ENCODE results near the gene CHAC1. TPM values are rescaled to one million over a fixed set of nuclear protein-coding genes. Genes with fewer than 3 reads are reported as not detected.
"Not testable (repeated sequence)": the region's sequence is repeated elsewhere in the genome, so short reads cannot be mapped to it uniquely, and the experiment has no call there.

Gene CHAC1
- polyA plus RNA-seq, 12 donors = 1.1 to 5.3 (median 2.4) TPM; not detected in 2

DNA sequence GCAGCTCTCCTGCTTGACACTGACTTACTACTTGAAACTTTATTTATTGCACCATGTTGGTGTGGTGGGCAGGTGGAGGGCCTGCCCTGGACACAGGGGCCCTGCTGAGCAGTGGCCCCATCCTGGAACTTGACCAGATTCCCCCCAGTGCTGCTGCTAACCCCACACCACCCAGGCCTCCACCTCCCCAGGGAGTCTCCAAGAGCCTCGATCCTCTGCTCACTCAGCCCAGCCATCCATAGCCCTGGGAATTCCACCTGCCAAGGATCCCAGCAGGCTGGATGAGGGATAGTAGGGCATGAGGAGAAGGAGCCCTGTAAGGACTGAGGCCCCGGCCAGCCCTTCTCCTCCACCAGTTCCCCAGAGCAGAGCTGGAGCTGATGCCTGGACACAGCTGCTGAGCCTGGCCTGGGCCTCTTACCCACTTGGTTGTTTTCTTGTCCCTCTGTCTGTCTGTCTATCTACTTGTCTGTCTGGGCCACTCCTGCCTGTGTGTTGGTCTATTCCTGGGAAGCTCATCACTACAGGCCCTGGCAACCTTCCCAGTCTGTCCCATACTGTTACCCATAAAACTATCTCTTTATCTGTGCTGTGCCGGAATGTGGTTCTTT, 2.8 kb downstream of the CHAC1 start:
- no peak for DNase-seq

DNA sequence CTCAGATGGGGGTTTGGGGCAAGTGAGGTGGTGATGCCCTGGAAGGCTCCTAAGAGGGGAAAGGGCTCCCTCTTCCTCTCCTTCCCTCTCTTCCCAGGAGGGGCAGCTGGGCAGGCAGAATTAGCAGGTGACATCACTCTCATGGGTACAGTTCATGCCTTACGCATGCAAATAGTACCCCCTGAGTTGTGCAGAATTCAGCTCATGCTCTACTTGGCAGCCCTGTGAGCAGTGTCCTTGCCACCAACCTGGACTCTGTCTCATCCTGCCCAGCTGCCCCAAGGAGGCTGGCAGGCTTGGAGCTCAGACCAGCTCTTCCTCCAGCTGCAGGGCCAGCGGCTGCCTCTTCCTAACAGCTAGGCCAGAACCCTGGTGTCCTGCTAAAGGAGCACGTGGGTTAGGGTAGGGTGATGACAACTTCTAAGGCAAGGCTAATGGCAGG, 3.3 kb downstream of the CHAC1 start:
- no peak for DNase-seq

DNA sequence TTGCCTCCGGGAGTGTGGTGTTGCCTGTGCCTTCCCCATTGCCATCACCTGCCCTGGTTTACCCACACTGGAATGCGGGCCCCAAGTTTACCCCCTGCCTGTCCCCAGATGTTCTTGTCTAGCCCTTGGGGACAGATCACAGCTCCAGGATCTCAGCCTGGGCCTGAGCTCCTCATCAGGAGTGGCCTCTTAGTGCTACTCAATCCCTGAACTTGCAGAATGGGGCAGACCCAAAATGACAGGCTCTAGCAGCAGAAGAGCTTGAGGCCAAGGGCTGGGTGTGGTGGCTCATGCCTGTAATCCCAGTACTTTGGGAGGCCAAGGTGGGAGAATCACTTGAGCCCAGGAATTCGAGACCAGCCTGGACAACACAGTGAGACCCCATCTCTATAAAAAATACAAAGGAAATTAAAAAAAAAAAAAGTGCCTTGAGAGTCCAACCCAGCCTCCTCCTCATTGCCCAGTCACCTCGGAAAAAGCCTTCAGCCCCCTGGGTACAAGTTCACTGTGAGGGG, 3.8 kb downstream of the CHAC1 start:
- no peak for DNase-seq

DNA sequence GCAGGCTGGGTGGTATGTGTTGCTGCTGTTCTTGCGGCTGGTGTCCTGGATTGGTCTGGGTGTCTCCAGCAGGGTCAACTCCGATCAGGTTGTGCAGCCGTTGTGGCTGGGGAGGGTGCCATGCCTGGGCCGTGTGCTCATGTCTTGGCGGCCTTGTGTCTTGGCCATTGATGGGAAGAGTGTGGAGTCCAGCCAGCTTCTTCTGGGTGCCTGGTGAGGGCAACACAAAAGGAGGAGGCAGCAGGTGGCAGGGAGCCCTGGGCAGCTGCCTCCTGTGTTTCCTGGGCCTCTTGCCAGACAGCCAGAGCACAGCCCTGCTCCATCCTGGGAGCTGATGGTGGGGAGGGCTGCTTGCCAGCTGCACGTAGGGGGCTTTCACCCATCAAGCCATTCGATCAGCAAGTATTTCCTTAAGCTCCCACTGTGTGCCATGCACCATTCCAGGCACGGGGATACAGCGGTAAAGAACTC, 4.3 kb downstream of the CHAC1 start:
- peak; percentile 42 for DNase-seq

DNA sequence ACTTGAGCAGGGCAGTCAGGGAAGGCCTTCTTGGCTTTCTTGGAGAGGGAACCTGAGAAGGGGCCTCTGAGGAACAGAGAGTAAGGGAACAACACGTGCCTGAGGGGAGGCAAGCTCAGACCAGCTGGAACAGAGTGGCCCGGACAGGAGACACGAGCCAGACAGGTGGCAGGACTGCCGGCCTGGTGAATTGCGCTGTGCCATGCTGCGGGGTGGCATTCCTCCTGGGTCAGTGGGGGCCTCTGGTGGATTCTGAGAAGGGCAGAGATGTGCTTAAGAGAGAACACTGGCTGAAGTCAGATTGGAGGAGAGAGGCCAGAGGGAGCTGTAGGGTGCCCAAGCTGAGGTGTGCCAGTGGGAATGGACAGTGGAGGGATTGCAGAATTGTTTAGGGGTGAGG, 4.9 kb downstream of the CHAC1 start:
- no peak for DNase-seq

DNA sequence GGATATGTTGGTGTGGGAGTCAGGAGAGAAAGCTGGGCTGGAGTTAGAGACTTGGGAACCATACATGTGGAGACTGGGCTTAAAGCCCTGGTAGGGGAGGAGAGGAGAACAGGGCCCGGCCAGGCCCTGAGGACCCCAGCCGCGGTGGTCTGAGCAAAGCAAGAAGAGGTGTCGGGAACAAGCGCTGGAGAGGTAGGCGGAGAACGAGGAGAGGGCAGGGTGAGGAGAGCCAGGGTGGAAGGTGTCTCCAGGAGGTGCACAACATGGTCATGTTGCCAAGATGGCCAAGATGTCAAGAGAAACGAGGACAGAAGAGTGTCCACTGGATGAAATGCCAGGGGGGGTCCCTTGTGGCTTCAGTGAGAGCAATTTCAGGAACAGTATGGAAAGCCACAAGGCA, 5.5 kb downstream of the CHAC1 start:
- DNase-seq = no peak

DNA sequence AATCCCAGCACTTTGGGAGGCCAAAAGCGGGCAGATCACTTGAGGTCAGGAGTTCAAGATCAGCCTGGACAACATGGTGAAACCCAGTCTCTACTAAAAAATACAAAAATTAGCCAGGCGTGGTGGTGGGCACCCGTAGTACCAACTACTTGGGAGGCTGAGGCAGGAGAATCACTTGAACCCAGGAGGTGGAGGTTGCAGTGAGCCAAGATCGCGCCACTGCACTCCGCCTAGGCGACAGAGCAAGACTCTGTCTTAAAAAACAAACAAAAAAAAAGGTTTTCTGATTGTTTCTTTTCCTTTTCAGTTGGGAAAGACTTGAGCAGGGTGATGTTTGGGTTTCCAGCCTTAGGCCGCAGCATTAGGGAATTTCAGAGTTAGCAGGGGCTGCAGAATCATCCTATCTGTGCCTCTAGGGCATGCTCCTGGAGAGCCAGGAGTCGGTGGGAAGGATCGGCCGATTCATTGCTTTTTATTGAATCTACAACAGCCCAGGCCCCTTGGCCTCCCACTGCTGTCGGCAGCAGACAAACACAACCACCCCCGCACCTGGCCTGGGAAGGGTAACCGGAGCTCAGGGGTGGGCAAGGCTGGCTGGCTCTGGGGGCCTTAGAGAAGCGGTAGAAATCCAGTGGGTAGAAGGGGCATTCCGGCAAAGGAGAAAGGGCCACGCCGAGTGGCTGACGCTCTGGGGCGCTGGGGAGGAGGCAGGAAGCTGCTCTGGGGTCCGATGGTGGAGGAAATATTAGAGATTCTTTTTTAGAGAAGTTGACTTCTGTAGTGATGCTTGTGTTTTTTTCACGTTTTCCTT, 6.3 kb downstream of the CHAC1 start:
- DNase-seq = no peak

DNA sequence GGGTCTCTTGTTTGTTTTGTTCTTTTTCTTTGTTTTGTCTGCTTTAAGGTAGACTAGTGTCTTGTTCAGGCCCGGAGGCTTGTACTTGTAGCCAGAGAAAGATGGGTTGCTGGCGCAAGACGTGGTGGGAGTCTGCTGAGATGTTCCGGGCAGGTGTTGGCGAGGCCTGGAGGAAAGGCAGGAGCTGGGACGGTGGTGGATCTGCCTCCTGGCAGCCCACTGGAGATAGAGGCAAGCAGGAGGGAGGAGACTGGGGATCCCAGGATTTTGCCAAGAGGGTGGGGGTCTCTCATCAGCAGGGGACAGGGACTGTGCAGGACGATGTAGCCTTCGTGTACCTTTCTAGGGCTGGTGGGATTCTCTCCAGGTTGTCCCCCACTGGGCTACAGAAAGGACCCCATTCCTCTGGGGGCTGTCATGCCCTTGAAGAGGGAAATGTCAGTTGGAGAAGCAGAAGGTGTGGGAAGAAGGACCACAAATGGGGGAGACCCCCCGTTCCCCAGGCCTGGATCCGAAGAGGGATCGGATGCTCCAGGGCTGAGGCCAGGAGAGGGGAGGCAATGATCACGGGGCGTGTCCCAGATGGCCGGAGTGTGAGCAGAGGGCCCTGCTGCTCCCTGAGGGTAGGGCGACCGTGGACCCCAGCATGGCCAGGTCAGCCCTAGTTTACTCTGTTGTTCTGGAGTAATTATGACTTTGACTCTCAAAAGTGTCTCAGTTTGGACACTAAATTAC, 7.0 kb downstream of the CHAC1 start:
- no peak for DNase-seq

DNA sequence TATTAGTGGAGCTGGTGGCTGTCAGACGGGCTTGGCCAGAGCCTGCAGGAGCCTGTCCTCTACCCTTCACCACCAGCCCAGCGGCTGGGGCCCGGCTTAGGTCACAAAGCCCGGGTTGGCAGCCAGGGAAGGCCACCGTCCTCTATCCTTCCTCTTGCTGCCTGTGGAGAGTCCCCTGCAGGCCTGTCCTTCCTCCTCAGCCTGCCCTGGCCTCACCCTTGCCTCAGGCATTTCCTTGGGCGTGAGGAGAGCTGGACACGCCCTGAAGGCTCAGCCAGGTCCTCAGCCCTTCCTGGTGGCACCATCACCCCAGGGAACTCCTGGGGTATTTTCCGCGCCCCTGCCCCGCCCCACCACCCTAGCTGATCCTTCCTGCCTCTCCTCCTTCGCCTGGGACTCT, 7.7 kb downstream of the CHAC1 start:
- DNase-seq = no peak

DNA sequence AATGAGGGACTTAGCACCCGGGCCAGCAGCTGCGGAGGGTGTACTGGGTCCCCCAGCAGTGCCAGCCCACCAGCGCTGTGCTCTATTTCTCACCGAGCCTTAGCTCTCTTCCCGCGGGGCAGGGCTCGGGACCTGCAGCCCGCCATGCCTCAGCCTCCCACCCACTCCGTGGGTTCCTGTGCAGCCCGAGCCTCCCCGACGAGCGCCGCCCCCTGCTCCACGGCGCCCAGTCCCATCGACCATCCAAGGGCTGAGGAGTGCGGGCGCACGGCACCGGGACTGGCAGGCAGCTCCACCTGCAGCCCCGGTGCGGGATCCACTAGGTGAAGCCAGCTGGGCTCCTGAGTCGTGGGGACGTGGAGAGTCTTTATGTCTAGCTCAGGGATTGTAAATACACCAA, 8.5 kb downstream of the CHAC1 start:
- not testable (repeated sequence) for DNase-seq

DNA sequence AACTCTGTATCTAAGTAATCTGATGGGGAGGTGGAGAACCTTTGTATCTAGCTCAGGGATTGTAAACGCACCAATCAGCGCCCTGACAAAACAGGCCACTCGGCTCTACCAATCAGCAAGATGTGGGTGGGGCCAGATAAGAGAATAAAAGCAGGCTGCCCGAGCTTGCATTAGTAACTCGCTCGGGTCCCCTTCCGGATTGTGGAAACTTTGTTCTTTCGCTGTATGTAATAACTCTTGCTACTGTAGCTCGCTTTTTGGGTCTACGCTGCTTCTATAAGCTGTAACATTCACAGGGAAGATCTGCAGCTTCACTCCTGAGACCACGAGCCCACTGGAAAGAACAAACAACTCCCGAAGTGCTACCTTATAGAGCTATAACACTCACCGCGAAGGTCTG, 9.0 kb downstream of the CHAC1 start:
- DNase-seq = not testable (repeated sequence)

DNA sequence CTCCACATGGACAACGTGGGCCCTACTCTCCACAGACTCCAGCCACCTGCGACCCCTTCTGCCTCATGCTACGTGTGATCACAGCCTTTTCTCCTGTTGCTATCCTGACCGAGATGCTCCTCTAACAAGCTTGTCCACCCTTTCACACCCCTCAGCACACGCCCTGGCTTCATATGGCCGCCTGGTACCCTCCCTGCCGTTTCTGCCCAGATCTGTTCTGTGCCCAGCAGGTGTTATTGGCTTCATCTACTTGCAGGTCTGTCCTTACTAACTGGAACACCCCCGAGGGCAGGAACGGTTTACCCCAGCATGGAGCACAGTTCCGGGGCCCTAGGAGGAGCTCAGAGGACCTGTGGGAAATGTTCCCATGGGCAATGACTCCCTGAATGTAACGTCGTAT, 9.9 kb downstream of the CHAC1 start:
- no peak for DNase-seq

DNA sequence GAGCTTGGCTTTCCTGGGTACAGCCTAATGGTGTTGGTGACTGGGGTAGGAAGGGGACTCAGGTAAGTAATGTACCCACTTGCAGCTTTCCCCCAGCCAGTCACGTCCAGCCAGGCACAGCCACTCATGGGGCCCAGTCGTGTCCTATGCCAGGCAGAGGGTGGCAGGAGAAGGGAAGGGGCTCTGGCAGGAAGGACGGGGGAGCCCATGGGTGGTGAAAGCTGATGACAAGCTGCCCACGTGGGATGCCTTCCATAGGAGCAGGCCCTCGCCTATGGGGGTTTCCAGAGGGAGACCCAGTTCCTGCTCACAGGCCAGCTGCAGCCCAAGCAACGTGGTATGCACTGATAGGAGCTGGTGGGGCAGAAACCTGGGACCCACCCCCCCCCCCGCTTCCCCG, 10.7 kb downstream of the CHAC1 start:
- no peak for DNase-seq

DNA sequence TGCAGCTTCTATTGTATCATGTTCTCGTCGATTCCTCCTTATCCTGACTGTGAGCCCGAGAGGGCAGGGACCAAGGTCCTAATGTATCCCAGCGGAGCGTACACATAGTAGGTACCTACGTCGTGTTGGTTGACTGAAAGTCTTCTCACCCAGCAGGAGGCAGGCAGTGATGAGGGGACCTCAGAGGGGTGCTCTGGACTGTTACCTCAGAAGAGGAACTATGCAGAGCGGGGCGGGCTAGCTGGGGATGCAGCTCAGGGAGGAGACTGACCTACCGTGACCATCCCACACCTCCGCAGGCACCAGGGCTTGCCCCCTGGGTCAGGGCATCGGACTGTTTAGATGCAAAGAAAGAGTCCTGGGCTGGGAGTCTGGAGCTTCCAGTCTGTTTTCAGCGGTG, 11.4 kb downstream of the CHAC1 start:
- DNase-seq = no peak

DNA sequence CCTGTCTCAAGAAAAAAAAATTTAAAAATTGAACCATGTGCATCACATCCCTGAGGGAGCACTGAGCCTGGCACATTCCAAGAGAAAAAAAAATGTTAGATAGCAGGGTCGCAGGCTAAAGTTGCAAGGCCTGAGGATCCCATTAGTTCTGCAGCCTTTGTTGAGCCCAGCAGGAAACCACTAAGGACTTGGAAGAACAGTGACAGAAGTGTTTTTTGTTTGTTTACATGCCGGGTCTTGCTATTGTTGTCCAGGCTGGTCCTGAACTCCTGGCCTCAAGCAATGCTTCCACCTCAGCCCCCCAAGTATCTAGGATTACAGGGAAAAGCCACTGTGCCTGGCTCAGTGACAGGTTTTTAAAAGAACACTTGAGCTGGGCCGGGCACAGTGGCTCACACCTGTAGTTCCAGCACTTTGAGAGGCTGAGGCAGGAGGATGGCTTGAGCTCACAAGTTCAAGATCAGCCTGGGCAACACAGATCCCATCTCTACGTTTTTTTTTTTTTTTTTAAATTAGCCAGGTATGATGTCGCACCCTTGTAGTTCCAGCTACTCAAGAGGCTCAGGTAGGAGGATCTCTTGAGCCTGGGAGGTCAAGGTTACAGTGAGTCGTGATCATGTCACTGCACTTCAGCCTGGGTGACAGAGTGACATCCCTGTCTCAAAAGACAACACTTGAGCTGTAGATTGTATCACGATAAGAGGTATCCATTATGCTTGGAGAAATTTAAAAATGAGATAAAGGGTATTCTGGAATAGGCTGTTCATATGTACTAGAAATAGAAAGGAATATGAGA, 15.2 kb downstream of the CHAC1 start:
- DNase-seq = no peak

DNA sequence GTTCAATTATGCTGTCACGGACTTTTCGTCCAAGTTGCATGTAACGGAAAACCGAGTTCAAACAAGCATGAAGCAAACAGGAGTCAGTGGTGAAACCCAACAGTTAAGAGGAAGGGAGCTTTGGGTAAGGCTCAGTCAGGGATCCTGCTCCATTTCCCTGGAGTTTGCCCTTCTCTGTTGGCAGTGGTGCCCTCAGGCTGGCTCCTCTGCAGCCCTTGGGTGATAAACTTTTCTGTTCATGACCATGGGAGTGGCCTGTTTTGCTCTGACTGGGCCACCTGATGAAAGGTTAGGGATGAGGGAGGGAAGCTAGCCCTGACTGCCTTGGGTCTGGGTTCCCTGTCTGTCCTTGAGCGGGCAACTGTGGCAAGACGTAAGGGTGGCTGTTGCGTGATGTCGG, 16.1 kb downstream of the CHAC1 start:
- no peak for DNase-seq

DNA sequence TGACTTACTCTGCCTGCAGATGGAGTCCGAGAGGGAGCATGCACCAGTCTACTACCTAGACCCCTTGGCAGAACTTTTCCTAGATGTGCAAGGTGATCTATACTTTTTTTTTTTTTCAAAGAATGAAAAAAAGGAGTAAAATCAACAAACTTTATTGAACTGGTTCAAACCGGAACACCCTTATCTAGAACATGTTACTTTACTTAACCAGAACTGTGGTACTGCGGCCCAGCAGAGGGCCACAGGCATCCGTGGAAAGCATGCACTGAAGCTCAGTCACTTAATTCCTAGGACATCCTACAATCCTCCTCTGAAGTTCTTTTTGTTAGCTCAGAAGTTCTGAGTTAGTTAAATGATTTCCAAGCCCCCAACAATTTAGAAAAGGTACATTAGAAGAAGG, 21.6 kb downstream of the CHAC1 start:
- DNase-seq = no peak

DNA sequence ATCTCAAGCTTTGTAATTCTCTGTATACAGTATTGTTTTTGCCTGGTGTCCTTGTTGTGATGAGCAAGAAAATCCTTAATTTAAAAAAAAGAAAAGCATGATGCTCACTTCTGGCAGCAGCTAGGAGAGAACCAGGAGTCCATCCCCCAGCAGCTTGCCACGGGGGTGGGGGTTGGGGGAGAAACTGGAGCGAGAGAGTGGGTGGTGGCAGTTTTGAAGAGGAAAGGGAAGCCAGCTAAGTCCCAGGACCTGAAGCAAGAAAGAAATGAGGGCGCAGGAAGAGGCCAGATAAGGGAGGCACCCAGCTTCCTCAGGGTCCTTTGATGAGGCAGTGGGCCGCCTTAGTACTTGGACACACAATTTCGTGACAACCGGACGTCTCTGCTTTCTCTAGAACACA, 23.5 kb downstream of the CHAC1 start:
- no peak for DNase-seq

DNA sequence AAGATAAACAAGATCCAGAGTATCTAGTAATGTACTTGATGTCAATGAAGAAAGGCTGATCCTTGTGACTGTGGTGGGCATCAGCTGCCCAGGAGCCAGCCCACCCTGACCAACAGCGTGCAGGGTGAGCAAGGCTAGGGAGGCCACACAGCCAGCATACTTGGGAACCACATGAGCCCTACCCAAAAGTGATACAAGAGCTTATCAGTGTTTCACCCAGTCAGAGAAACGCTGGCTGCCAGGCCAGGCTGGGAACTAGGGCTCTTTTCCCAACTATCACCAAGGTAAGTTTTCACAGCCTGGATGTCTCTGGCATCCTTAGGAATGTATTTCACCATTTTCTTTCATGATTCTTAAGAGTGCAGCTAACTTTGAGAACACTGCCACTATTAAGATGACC, 24.9 kb downstream of the CHAC1 start:
- no peak for DNase-seq

DNA sequence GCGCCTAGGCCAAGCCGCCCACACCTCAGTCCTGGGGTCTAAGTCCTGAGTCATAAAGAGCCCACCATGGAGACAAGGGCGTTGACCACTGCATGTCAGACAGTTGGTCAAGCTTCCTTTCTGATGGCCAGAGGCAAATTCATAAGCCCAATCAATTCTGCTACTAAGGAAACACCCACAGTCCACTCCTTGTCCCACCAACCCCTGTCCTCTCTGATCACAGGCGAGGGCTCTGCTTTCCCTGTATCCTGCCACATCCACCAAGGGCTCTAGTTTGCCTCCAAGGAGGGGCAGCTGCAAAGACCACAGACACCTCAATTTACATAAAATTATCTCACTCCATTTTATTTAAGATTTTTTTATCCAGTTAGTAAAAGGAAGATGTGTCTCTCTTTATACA, 25.3 kb downstream of the CHAC1 start:
- no peak for DNase-seq

DNA sequence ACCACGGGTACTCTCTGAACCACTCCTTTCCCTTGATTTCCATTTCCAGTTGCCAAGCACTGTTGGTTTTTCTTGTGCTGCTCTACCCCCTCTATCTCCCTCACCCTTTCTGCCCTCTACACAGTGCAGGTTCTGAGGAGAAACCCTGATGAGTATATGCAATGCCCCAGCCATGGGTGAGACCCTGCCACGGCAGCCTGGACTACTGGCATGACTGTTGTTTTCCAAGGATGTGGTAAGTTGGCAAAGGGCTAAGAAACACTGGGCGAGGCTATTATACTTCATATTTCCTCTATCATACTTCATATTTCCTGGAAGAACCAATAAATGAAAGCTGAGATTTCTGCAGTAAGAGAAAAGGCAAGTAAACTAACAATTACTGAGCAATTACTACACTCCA, 27.9 kb downstream of the CHAC1 start:
- no peak for DNase-seq

DNA sequence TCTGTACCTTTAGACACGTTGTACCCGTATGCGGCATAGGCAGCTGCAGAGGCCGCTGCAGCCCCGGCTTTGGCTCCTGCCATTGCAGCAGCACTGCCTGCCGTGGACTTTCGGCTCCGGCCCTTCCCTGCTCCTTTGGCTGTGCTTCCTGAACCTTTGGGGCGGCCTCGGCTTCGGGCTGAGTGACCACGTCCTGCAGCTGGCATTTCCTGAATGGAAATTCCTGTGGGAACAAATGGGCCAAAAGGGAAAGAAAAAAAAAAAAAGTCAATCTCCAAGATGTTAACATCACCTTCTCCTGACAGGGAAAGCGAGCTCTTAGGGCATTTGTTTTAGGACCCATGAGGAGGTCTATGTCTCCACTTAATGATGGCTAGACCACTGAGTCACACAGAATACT, 29.6 kb downstream of the CHAC1 start:
- no peak for DNase-seq
